22Rv1 (cell line): ENCODE data around the gene ZNF217.
"Not testable (repeated sequence)": the region's sequence is repeated elsewhere in the genome, so short reads cannot be mapped to it uniquely, and the experiment has no call there.

ENCODE experiments used
- H3K27ac ChIP-seq: fragments of 450-650 bp; 2 replicates; pipeline ENCODE4 v1.5.1; 2017
- CTCF ChIP-seq: fragments of 450-650 bp; IDR thresholded peaks from 2 replicates; pipeline ENCODE4 v1.5.1; 2017; ENCODE audit warnings: mild to moderate bottlenecking
- ZFX ChIP-seq: fragments of 450-650 bp; IDR thresholded peaks from 2 replicates; pipeline ENCODE4 v1.6.1; 2017; ENCODE audit warnings: antibody characterized with exemption, borderline replicate concordance

ZNF217 gene

GRCh38 chr20:53617791-53618489 lies 24.3 kb upstream of the ZNF217 start:
- TF ChIP-seq CTCF = no peak
- no peak for TF ChIP-seq ZFX
- no peak overlapping the region for H3K27ac ChIP-seq

GRCh38 chr20:53616489-53616888 lies 22.9 kb upstream of the ZNF217 start:
- not testable (repeated sequence) for H3K27ac ChIP-seq

GRCh38 chr20:53613748-53614147 lies 20.1 kb upstream of the ZNF217 start:
- H3K27ac ChIP-seq = no peak overlapping the region
- TF ChIP-seq CTCF = no peak
- no peak for TF ChIP-seq ZFX

- not testable (repeated sequence) for H3K27ac ChIP-seq
These were observed 18.6 kb upstream of the ZNF217 start for GRCh38 chr20:53612289-53612688.

- no peak overlapping the region for H3K27ac ChIP-seq
- TF ChIP-seq CTCF = no peak
- TF ChIP-seq ZFX = no peak
These were observed 17.8 kb upstream of the ZNF217 start for GRCh38 chr20:53611449-53611894.

GRCh38 chr20:53609491-53610445 lies 16.1 kb upstream of the ZNF217 start:
- no peak overlapping the region for H3K27ac ChIP-seq
- no peak for TF ChIP-seq ZFX
- TF ChIP-seq CTCF = no peak

GRCh38 chr20:53608456-53609452 lies 15.1 kb upstream of the ZNF217 start:
- H3K27ac ChIP-seq = no peak overlapping the region
- TF ChIP-seq ZFX (no peak), CTCF (no peak)
